Measurements from ENCODE around the gene ASTN2.
"Not testable (repeated sequence)": the region's sequence is repeated elsewhere in the genome, so short reads cannot be mapped to it uniquely, and the experiment has no call there.

The ASTN2 gene

GRCh38 chr9:117098331-117098730, 316.5 kb downstream of the ASTN2 start:
- no peak for DNase-seq

- DNase-seq, result no peak
Measured at GRCh38 chr9:117097761-117098160, 317.1 kb downstream of the ASTN2 start.

GRCh38 chr9:117096138-117096537, 318.7 kb downstream of the ASTN2 start:
- no peak for DNase-seq

- DNase-seq, result no peak
Measured at GRCh38 chr9:117095081-117095480, 319.8 kb downstream of the ASTN2 start.

- DNase-seq, result no peak
Measured at GRCh38 chr9:117093891-117094844, 320.7 kb downstream of the ASTN2 start.

GRCh38 chr9:117092582-117092981, 322.3 kb downstream of the ASTN2 start:
- no peak for DNase-seq

- no peak for DNase-seq
Measured at GRCh38 chr9:117091529-117091928, 323.3 kb downstream of the ASTN2 start.

GRCh38 chr9:117088786-117089185, 326.1 kb downstream of the ASTN2 start:
- DNase-seq, result no peak

- DNase-seq, result no peak
Measured at GRCh38 chr9:117088140-117088539, 326.7 kb downstream of the ASTN2 start.

GRCh38 chr9:117084221-117084620, 330.6 kb downstream of the ASTN2 start:
- no peak for DNase-seq

GRCh38 chr9:117083559-117083958, 331.3 kb downstream of the ASTN2 start:
- no peak for DNase-seq

- no peak for DNase-seq
Measured at GRCh38 chr9:117081641-117082317, 333.1 kb downstream of the ASTN2 start.

- DNase-seq, result no peak
Measured at GRCh38 chr9:117080765-117081390, 334.0 kb downstream of the ASTN2 start.

- DNase-seq, result no peak
Measured at GRCh38 chr9:117076571-117077290, 338.1 kb downstream of the ASTN2 start.

GRCh38 chr9:117075636-117076035, 339.2 kb downstream of the ASTN2 start:
- DNase-seq, result no peak

GRCh38 chr9:117074784-117075520, 339.9 kb downstream of the ASTN2 start:
- no peak for DNase-seq

GRCh38 chr9:117074342-117074662, 340.6 kb downstream of the ASTN2 start:
- no peak for DNase-seq

- no peak for DNase-seq
Measured at GRCh38 chr9:117073539-117074341, 341.1 kb downstream of the ASTN2 start.

GRCh38 chr9:117073071-117073470, 341.8 kb downstream of the ASTN2 start:
- DNase-seq, result no peak

- no peak for DNase-seq
Measured at GRCh38 chr9:117072216-117072615, 342.6 kb downstream of the ASTN2 start.

- DNase-seq, result not testable (repeated sequence)
Measured at GRCh38 chr9:117071673-117072207, 343.1 kb downstream of the ASTN2 start.

Data from T-helper 9 cell (primary cell).